Measurements from ENCODE around the gene SIL1.
"Not testable (repeated sequence)": the region's sequence is repeated elsewhere in the genome, so short reads cannot be mapped to it uniquely, and the experiment has no call there.

SIL1 gene

DNA sequence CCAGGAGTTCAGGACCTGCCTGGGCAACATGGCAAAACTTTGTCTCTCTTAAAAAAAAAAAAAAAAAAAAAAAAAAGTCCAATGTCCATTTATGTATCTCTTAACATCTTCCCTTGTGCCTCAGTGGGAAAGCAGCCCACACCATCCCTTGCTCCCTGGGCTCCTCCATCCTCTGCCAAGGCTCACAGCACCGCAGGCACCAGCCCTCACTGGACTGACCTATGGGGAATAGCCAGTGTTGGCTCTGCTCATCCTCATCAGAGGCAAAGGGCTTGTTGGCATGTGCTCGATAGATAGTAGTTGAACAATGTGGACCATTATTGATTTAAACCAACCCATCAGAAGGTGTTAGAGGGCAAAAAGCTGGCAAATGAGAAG lies 261.2 kb downstream of the SIL1 start:
- DNase-seq = no peak

DNA sequence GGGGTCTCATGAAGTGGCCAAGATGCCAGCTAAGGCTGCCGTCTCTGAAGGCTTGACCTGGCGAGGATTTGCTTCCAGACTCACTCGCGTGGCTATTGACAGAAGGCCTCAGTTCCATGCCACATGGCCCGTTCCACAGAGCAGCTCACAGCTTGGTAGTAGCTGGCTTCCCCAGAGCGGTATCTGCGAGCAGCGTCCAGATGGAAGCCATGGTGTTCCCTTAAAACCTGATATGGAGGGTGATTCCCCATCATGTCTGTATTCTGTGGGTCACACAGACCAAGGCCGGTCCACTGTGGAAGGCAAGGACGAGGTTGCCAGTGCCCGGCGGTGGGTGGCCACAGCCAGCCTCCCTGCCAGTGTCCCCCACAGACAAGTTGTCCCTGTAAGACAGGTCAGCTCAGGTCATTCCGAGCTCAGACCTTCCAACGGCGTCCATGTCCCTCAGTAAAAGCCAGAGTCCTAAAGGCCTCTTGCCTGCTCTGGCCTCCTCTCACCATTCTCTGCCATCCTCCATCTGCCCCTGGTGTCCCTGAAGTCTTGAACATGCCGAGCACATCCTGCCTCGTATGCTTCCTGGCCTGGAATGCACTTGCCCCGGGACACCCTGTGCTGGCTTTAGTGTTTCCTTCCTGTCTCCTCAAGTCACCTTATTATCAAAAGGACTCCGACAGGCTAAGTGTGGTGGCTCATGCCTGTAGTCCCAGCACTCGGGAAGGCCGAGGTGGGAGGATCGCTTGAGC lies 261.8 kb downstream of the SIL1 start:
- DNase-seq = no peak

- DNase-seq = no peak
Observed at GRCh38 chr5:138935466-138935865, 262.7 kb downstream of the SIL1 start.

GRCh38 chr5:138934971-138935370 lies 263.2 kb downstream of the SIL1 start:
- no peak for DNase-seq

- DNase-seq = no peak
Observed at GRCh38 chr5:138933522-138934290, 264.5 kb downstream of the SIL1 start.

DNA sequence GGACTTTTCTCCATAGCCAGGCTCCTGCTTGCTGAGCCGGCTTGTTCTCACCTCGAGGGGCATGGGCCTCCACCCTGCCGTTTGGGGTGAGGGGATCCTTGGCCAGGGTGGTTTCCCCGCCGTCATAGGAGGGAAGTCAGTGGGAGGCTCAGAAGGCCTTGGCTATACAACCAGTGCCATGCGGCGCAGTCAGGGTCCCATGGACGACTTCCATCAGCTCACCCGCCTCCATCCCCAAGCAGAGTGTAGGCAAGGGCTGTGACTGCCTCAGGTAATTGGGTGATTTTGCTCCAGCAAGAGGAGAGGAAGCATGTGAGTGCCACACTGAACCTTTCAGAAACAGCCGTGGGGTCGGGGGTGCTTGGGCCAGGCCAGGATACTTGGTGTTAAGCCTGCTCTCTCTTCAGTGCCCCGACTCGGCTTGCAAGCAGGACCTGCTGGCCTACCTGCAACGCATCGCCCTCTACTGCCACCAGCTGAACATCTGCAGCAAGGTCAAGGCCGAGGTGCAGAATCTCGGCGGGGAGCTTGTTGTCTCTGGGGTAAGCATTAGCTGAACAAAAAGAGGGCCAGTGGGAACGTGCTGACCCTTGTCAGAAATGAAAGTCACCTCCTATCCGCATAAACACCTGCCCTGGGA lies 265.9 kb downstream of the SIL1 start:
- DNase-seq = no peak

GRCh38 chr5:138930371-138931097 lies 267.6 kb downstream of the SIL1 start:
- DNase-seq = no peak

- no peak for DNase-seq
Observed at GRCh38 chr5:138929571-138929955, 268.6 kb downstream of the SIL1 start.

DNA sequence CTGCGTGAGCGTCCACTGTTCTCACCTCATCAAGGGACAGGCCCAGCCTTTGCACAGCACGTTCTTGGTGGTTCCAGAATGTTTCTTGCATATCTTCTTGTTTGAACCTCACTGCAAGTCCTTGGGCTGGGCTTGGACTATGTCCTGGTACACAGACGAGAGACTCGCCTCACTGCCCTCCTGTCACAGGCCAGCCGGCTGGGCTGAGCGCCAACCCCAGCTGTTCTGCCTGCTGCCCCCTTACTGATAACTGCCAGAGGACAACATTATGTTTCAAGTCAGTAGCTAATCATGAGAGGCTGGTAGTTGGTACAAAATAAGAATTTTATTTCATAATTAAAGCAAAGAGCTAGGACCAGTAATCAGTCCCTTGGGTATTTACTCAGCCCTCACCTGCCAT lies 270.2 kb downstream of the SIL1 start:
- DNase-seq = no peak

GRCh38 chr5:138927544-138927943 lies 270.6 kb downstream of the SIL1 start:
- no peak for DNase-seq

DNA sequence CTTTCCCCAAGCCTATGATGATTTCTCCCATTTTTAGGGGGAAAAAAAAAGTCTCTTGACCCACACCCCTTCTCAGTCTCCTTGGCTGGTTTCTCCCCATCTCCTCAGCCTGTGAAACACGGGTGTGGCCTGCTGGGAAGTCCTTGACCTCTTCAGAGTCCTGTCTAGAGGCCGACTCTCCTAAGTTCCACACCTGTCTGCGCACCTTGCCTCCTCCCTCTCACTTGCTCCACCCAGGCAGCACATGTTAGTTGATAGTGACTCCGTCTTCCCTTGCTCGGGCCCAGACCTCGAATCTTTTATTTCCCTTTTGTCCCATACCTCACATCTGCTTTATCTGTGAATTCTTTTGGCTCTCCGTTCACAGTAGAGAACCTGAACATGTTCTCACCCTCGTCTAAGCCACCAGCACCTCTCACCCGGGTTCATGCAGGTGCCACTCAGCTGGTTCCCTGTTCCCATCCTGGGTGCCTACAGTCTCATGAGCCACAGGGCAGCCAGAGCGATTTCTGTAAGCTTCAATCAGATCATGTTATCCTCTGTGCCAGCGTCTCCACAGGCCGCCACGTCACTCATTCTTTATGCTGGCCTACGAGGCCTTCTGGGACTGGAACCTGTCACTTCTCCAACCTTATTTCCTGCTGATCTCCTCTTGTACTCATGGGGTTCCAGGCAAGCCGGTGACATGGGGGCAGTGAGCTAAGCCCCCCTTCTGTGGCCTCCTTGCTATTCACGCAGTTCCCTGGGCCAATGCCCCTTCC lies 271.3 kb downstream of the SIL1 start:
- no peak for DNase-seq

DNA sequence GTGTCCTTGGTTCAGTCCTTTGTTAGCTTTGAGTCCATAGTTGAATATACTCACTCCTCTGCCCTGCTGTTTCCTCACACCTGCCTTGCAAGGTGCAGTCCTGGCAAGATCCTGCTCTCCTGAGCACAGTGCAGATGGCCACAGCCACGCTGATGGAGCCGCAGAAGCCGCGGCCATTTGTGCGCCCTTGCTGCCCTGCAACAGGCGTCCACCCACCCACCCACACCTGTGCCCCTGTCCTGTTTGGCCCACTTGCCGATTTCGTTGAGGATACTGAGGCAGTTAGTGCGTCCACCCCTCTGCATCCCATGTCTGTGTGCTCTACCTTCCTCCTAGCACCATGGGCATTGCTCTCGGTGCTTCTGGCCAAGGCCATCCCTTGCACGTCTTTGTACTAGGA lies 271.9 kb downstream of the SIL1 start:
- no peak for DNase-seq

DNA sequence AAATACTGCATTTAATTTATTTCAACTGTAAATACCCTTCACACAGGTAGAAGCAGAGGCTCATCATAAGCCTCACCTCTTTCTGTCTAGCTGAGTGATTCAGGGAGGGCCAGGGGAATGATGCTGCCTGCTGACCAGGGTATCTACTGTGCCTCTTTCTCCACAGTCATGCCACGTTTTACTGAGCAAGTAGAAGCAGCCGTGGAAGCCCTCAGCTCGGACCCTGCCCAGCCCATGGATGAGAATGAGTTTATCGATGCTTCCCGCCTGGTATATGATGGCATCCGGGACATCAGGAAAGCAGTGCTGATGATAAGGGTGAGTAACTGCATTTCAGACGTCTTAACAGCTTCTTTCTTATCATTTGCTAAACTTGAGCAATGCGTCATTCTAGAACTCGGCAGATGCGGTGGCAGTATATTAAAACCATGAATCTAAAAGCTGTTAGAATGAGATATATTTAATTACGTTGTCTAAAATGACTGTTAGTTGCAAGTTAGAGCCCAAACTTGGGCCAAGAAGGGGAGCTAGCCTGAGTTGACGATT lies 273.0 kb downstream of the SIL1 start:
- DNase-seq = no peak

- no peak for DNase-seq
Observed at GRCh38 chr5:138922494-138922893, 275.7 kb downstream of the SIL1 start.

- not testable (repeated sequence) for DNase-seq
Observed at GRCh38 chr5:138921362-138921761, 276.8 kb downstream of the SIL1 start.

DNA sequence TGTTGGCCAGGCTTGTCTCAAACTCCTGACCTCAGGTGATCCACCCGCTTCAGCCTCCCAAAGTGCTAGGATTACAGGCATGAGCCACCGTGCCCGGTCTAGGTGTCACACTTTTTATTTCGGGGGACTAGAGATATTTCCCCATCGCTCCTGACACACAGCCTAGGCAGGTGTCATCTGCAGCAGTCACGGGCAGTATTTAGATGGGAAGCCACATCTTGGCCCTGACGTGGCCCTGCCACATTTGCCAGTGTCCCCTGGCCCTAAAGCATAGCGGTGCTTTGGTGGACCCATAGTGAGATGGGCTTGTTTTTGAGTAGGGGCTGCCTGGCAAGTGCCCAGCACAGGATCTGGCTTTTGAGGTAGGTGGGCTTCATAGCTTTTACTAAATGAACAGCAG lies 278.0 kb downstream of the SIL1 start:
- DNase-seq = no peak

DNA sequence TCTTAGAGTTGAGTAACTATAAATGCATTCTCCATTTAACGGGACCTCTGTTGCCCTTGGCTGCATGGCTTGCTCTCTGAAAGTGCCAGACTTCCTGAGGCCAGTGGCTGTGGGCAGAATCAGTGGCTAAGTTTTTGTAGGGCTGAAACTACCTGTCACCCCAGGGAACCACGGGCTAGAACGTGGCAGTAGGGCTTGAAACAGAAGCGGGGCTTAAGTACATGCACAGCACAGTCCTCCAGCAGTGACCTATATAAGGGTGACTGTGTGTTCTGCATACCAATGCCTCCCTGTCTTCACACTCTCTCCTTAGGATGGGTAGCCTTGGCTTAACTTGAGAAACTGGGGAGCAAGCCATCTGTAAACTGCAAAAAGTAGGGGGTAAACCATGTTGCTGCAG lies 279.5 kb downstream of the SIL1 start:
- no peak for DNase-seq

GRCh38 chr5:138914338-138914737 lies 283.8 kb downstream of the SIL1 start:
- DNase-seq = no peak

DNA sequence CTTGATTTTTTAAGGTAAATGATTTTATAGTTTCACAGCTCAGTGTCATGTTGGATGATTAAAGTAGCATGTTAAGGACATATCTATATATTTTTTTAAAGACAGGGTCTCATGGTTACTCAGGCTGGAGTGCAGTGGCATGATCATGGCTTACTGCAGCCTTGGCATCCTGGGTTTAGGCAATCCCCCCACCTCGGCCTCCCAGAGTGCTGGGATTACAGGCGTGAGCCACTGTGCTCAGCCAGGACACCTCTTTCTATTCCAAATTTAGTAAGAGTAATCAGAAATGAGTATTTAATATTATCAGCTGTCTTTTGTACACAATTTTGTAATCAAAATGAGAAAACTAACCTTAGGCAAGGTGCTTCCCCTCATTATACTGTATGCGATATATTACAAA lies 284.4 kb downstream of the SIL1 start:
- DNase-seq = no peak

DNA sequence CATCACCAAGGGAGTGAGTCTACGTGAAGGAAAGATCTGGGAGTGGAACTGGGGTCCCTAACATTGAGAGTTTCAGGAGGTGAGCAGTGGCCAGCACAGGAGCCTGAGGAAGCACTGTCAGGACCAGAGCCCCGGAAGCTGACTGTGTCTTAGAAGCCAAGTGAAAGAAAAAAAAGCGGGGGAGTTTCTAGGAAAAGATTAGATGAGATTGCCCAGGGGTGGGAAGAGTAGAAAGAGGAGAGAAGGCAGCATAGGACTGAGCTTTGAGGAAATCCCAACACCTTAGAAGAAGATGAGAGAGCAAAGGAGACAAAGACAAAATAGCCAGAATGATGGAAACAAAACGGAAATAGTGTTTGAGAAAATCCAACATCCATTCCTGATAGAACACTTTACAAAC lies 286.1 kb downstream of the SIL1 start:
- DNase-seq = no peak

GRCh38 chr5:138911441-138911840 lies 286.7 kb downstream of the SIL1 start:
- no peak for DNase-seq

GRCh38 chr5:138910546-138911185 lies 287.5 kb downstream of the SIL1 start:
- no peak for DNase-seq
